ENCODE results near the gene DPH3. TPM values are rescaled to one million over a fixed set of nuclear protein-coding genes. Genes with fewer than 3 reads are reported as not detected.

DPH3 gene
- total RNA-seq, 1 donor from 2014 or later = 61.5 TPM

DNA sequence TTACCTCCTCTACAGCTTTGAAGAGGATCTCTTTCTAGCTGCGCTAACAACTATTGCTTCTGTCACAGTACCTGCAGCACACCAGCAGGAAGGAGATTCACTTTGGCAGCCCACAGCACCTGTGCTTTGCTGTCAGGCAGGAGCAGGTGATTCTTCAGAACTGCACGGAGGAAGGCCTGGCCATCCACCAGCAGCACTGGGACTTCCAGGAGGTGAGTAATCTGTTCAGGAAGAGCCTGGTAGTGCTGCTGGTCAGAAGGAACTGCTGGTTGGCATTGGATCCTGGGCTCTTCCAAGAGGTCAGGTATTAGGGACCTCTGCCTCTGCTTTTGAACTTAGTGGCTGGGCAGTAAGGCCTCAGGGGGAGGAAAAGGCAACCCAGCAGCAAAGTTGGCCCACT, 42.2 kb downstream of the DPH3 start:
- no peaks in the 10 kb centered on the region for H3K27me3 Mint-ChIP-seq (ENCODE audit: low read depth, unreplicated experiment)
- H3K27ac Mint-ChIP-seq (ENCODE audit: unreplicated experiment) = no peak overlapping the region
- Histone ChIP-seq H3K27me3 (ENCODE audit: insufficient read depth, low read length) (no peaks in the 10 kb centered on the region), H3K36me3 (ENCODE audit: insufficient read depth, low read length) (no peaks in the 10 kb centered on the region), H3K4me1 (ENCODE audit: insufficient read depth, low read length) (no peaks in the 10 kb centered on the region), H3K79me2 (ENCODE audit: insufficient read depth, low read length) (no peaks in the 10 kb centered on the region), H3K9ac (ENCODE audit: low read length) (no peak overlapping the region), H3K9me3 (ENCODE audit: insufficient read depth, low read depth, low read length) (no peaks in the 10 kb centered on the region), H3K27ac (ENCODE audit: low read depth, low read length) (no peak overlapping the region), H3K4me3 (ENCODE audit: insufficient read depth, low read depth, low read length) (no peak overlapping the region), H2AFZ (ENCODE audit: low read depth, low read length) (no peak overlapping the region), H4K20me1 (ENCODE audit: insufficient read depth, low read length) (no peaks in the 10 kb centered on the region), H3K4me2 (ENCODE audit: low read length) (no peak overlapping the region)
- H3K4me3 Mint-ChIP-seq (ENCODE audit: unreplicated experiment) = no peak overlapping the region
- H3K4me1 Mint-ChIP-seq (ENCODE audit: low read depth, unreplicated experiment) = peaks cover 2% of the 10 kb centered on the region
- H3K36me3 Mint-ChIP-seq (ENCODE audit: low read depth, unreplicated experiment) = no peaks in the 10 kb centered on the region
- H3K9me3 Mint-ChIP-seq (ENCODE audit: unreplicated experiment) = peaks cover 7% of the 10 kb centered on the region
- DNase-seq (ENCODE audit: low read depth) = no peak
- TF ChIP-seq CTCF (IDR thresholded peaks at IDR 0.05; ENCODE audit: insufficient read depth, low read depth, low read length) (no peak), EZH2 (IDR thresholded peaks at IDR 0.05; ENCODE audit: insufficient read depth, low read length) (no peak)
- no peak for FAIRE-seq

- H3K79me2 ChIP-seq (ENCODE audit: insufficient read depth, low read length) = no peaks in the 10 kb centered on the region
- no peak for DNase-seq (ENCODE audit: low read depth)
- H3K9ac ChIP-seq (ENCODE audit: low read length) = no peak overlapping the region
- no peak overlapping the region for H3K4me3 ChIP-seq (ENCODE audit: insufficient read depth, low read depth, low read length)
- H3K27me3 ChIP-seq (ENCODE audit: insufficient read depth, low read length) = no peaks in the 10 kb centered on the region
- H3K4me2 ChIP-seq (ENCODE audit: low read length) = no peak overlapping the region
- no peak overlapping the region for H2AFZ ChIP-seq (ENCODE audit: low read depth, low read length)
- Mint-ChIP-seq H3K27ac (ENCODE audit: unreplicated experiment) (no peak overlapping the region), H3K9me3 (ENCODE audit: unreplicated experiment) (peaks cover 7% of the 10 kb centered on the region), H3K36me3 (ENCODE audit: low read depth, unreplicated experiment) (no peaks in the 10 kb centered on the region), H3K27me3 (ENCODE audit: low read depth, unreplicated experiment) (no peaks in the 10 kb centered on the region), H3K4me1 (ENCODE audit: low read depth, unreplicated experiment) (no peaks in the 10 kb centered on the region), H3K4me3 (ENCODE audit: unreplicated experiment) (no peak overlapping the region)
- no peaks in the 10 kb centered on the region for H3K9me3 ChIP-seq (ENCODE audit: insufficient read depth, low read depth, low read length)
- no peaks in the 10 kb centered on the region for H3K4me1 ChIP-seq (ENCODE audit: insufficient read depth, low read length)
- no peaks in the 10 kb centered on the region for H4K20me1 ChIP-seq (ENCODE audit: insufficient read depth, low read length)
- no peak for FAIRE-seq
- no peaks in the 10 kb centered on the region for H3K36me3 ChIP-seq (ENCODE audit: insufficient read depth, low read length)
- no peak overlapping the region for H3K27ac ChIP-seq (ENCODE audit: low read depth, low read length)
- TF ChIP-seq CTCF (IDR thresholded peaks at IDR 0.05; ENCODE audit: insufficient read depth, low read depth, low read length) (no peak), EZH2 (IDR thresholded peaks at IDR 0.05; ENCODE audit: insufficient read depth, low read length) (no peak)
These were observed 42.8 kb downstream of the DPH3 start for GRCh38 chr3:16221990-16222389.

GRCh38 chr3:16219777-16220176, 45.0 kb downstream of the DPH3 start:
- Mint-ChIP-seq H3K4me1 (ENCODE audit: low read depth, unreplicated experiment) (no peaks in the 10 kb centered on the region), H3K27me3 (ENCODE audit: low read depth, unreplicated experiment) (peaks cover 1% of the 10 kb centered on the region), H3K36me3 (ENCODE audit: low read depth, unreplicated experiment) (no peaks in the 10 kb centered on the region), H3K9me3 (ENCODE audit: unreplicated experiment) (peaks cover 7% of the 10 kb centered on the region), H3K4me3 (ENCODE audit: unreplicated experiment) (no peak overlapping the region), H3K27ac (ENCODE audit: unreplicated experiment) (no peak overlapping the region)
- Histone ChIP-seq H2AFZ (ENCODE audit: low read depth, low read length) (no peak overlapping the region), H3K79me2 (ENCODE audit: insufficient read depth, low read length) (no peaks in the 10 kb centered on the region), H3K4me3 (ENCODE audit: insufficient read depth, low read depth, low read length) (no peak overlapping the region), H4K20me1 (ENCODE audit: insufficient read depth, low read length) (no peaks in the 10 kb centered on the region), H3K36me3 (ENCODE audit: insufficient read depth, low read length) (no peaks in the 10 kb centered on the region), H3K9me3 (ENCODE audit: insufficient read depth, low read depth, low read length) (no peaks in the 10 kb centered on the region), H3K4me1 (ENCODE audit: insufficient read depth, low read length) (no peaks in the 10 kb centered on the region), H3K4me2 (ENCODE audit: low read length) (no peak overlapping the region), H3K27ac (ENCODE audit: low read depth, low read length) (no peak overlapping the region), H3K27me3 (ENCODE audit: insufficient read depth, low read length) (no peaks in the 10 kb centered on the region), H3K9ac (ENCODE audit: low read length) (no peak overlapping the region)
- DNase-seq (ENCODE audit: low read depth) (no peak), FAIRE-seq (no peak)
- TF ChIP-seq CTCF (IDR thresholded peaks at IDR 0.05; ENCODE audit: insufficient read depth, low read depth, low read length) (no peak), EZH2 (IDR thresholded peaks at IDR 0.05; ENCODE audit: insufficient read depth, low read length) (no peak)
